ENCODE measurements around the gene MAD1L1. TPM values are rescaled to one million over a fixed set of nuclear protein-coding genes. Genes with fewer than 3 reads are reported as not detected.

The MAD1L1 gene
- total and polyA plus RNA-seq, 11 donors: 11.1 to 29.7 (median 20.9) TPM

DNA sequence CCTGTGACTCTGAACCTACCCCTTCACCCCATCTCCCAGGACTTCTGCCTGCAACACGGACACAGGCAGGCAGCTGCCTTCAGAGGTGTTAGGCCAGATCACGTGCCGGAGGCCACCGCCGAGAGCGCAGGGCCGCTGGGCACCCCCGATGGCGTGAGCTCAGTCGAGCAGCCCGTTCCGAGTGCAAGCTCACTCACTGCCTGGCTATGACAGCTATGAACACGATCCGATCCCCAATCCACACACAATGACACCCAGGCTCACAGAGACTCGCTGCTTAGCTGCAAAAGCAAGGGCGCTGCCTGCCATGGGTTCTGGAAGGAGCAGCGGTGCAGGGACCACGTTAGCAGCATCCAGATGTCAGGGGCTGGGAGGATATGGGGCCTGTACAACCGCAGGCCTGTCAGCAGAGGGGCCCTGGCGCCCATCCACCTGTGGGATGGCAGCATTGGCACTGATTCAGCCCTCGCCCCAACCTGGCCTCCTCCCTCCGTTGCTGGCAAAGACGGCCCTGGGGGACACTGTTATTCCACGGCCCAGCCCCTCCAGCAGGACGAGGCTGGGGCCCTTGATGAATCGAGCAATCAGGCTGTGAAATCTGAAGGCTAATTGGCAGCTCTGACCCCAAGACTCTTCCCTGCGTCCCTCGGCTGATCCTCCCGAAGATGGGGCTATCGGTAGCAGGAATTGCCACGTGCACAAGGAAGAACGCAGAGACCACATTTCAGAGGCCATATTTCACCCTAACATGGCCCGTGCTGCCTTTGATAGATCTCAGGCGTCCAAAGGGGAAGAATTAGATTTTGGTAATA, 332.6 kb downstream of the MAD1L1 start:
- Histone ChIP-seq H3K9me3 (no peaks in the 10 kb centered on the region), H3K27me3 (no peaks in the 10 kb centered on the region), H3K27ac (no peak overlapping the region), H3K4me3 (no peak overlapping the region), H3K4me1 (peaks cover 0 to 11% (median 8%) of the 10 kb centered on the region in 12 donors), H3K36me3 (peaks cover 0 to 22% (median 0%) of the 10 kb centered on the region in 9 donors)
- intact Hi-C loops (cut with DNase I): no loop called here
- WGBS, 4 donors: 90 to 95% (median 93%) methylated on average over 28 to 34 of the region's 34 CpGs
- DNase-seq: peak in 3 of 5 donors; percentile 22 to 34 (median 25)
- no peak for ATAC-seq
- TF ChIP-seq, protein P1, sequence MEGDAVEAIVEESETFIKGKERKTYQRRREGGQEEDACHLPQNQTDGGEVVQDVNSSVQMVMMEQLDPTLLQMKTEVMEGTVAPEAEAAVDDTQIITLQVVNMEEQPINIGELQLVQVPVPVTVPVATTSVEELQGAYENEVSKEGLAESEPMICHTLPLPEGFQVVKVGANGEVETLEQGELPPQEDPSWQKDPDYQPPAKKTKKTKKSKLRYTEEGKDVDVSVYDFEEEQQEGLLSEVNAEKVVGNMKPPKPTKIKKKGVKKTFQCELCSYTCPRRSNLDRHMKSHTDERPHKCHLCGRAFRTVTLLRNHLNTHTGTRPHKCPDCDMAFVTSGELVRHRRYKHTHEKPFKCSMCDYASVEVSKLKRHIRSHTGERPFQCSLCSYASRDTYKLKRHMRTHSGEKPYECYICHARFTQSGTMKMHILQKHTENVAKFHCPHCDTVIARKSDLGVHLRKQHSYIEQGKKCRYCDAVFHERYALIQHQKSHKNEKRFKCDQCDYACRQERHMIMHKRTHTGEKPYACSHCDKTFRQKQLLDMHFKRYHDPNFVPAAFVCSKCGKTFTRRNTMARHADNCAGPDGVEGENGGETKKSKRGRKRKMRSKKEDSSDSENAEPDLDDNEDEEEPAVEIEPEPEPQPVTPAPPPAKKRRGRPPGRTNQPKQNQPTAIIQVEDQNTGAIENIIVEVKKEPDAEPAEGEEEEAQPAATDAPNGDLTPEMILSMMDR (IDR thresholded peaks at IDR 0.05): no peak
- no peak for TF ChIP-seq POLR2A (IDR thresholded peaks at IDR 0.05)

DNA sequence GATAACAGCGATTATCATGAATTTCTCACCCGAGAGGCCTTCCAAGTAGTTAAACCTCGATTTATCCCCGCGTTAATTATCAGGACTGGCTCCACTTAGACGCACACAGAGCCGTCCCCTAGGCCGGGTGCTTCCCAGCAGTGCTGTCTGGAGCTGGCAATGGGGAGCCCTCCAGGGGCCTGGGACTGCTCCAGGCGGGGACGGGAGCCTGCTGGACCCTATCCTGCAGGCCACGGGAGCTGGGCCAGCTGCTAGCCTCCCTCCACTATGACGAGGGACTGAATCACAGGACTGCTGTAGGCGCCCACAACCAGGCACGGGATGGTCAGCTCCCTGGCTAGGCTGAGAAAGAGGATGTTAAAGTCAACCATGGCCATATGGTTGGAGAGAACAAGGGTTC, 333.5 kb downstream of the MAD1L1 start:
- ATAC-seq (peak in 3 of 4 donors; percentile 13 to 69 (median 19)), DNase-seq (peak in 3 of 5 donors; percentile 42 to 63 (median 56))
- Histone ChIP-seq H3K9me3 (no peaks in the 10 kb centered on the region), H3K27ac (peak overlapping the region in 1 of 12 donors; percentile 10), H3K36me3 (peaks cover 0 to 22% (median 0%) of the 10 kb centered on the region in 9 donors), H3K4me1 (peaks cover 0 to 14% (median 9%) of the 10 kb centered on the region in 12 donors), H3K27me3 (no peaks in the 10 kb centered on the region), H3K4me3 (no peak overlapping the region)
- intact Hi-C loops (cut with DNase I): no loop called here
- TF ChIP-seq POLR2A (IDR thresholded peaks at IDR 0.05): no peak
- TF ChIP-seq, protein P1 (IDR thresholded peaks at IDR 0.05): no peak
- WGBS, 4 donors: 81 to 90% (median 84%) methylated on average over 8 to 14 of the region's 14 CpGs

DNA sequence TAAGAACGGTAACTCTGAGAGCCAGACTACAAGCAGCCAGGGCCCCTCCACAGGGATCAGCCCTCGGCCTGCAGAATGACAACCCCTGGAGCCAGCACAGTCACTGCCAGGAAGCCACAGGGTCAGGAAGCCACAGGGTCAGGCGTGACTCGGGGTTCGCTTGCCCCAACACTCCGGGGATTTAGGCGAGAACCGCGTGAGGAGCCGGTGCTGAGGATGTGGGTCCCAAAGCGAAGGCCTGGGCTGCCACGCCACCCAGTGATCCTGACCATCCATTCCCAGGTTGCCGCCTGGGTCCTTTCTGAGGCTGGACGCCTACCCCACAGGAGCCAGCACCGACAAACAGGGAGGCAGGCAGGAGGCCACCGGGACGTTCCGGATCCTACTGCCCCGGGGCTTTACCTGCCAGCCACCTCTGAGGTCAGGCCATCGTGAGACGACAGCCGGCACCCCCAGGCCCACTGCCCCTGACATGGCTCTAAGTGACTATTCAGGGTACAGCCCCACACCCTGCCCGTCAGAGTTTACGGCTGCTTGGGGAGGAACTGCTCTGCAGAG, 334.0 kb downstream of the MAD1L1 start:
- DNase-seq (peak in 3 of 5 donors; percentile 19 to 52 (median 19)), ATAC-seq (no peak)
- Histone ChIP-seq H3K27ac (peak overlapping the region in 1 of 12 donors; percentile 10), H3K27me3 (no peaks in the 10 kb centered on the region), H3K36me3 (peaks cover 0 to 22% (median 0%) of the 10 kb centered on the region in 9 donors), H3K4me3 (no peak overlapping the region), H3K4me1 (peaks cover 0 to 18% (median 9%) of the 10 kb centered on the region in 12 donors), H3K9me3 (no peaks in the 10 kb centered on the region)
- 88 to 92% (median 90%) methylated on average over 18 to 24 of the region's 24 CpGs for WGBS, 4 donors
- TF ChIP-seq POLR2A (IDR thresholded peaks at IDR 0.05): no peak
- TF ChIP-seq, protein P1 (IDR thresholded peaks at IDR 0.05): no peak
- intact Hi-C loops (cut with DNase I): no loop called here
